MM.1S (cell line): Measurements from ENCODE around the gene HNRNPR.

Experiments
- CTCF ChIP-seq: fragments of 300-600 bp; sonication (generic); IDR thresholded peaks from 2 replicates; pipeline ENCODE4 v1.5.1; 2016; ENCODE audit warnings: antibody characterized with exemption, low read length, mixed read lengths
- EZH2 ChIP-seq: fragments of 300-600 bp; sonication (generic); optimal IDR thresholded peaks from 2 replicates; pipeline ENCODE3; 2017; ENCODE audit warnings: low read depth, mild to moderate bottlenecking, antibody characterized with exemption, low read length, mixed read lengths
- EZH2phosphoT487 ChIP-seq: fragments of 300-600 bp; sonication (generic); IDR thresholded peaks from 2 replicates; pipeline ENCODE4 v1.6.1; 2018; ENCODE audit warnings: antibody characterized with exemption, low read length

- no peak for TF ChIP-seq CTCF
- TF ChIP-seq EZH2, result no peak
- TF ChIP-seq EZH2phosphoT487, result no peak
These were observed 4.5 kb downstream of the HNRNPR start for GRCh38 chr1:23339632-23340031.
